Frontal cortex (tissue), 4 donors: ENCODE results near the gene CDK8. TPM values are rescaled to one million over a fixed set of nuclear protein-coding genes. Genes with fewer than 3 reads are reported as not detected.

Experiments
- DNase-seq, 2 donors: peaks; one replicate each; pipeline ENCODE4 v3.0.0; 2012; ENCODE audit warnings: low spot score in 2 of 2
- FAIRE-seq: peaks from 2 replicates; lab custom pipeline; 2012; peaks lifted over from hg19 to GRCh38; lab: Jason Lieb, UNC
- total RNA-seq: library from RNA; depleted of rRNA; stranded (reverse); fragments of >200 nt; gene quantifications from one replicate; pipeline ENCODE4 v1.2.3, GENCODE V29; 2014
- donor health status: control.
- donor health status: control.
- donor health status: control.

Gene CDK8
- total RNA-seq, 1 donor from 2014 or later = 59.9 TPM

GRCh38 chr13:26376430-26376829, 122.5 kb downstream of the CDK8 start:
- FAIRE-seq (no peak), DNase-seq (no peak)

GRCh38 chr13:26377038-26377437, 123.1 kb downstream of the CDK8 start:
- no peak for FAIRE-seq
- DNase-seq = no peak

GRCh38 chr13:26378116-26378515, 124.2 kb downstream of the CDK8 start:
- DNase-seq (no peak), FAIRE-seq (no peak)

DNA sequence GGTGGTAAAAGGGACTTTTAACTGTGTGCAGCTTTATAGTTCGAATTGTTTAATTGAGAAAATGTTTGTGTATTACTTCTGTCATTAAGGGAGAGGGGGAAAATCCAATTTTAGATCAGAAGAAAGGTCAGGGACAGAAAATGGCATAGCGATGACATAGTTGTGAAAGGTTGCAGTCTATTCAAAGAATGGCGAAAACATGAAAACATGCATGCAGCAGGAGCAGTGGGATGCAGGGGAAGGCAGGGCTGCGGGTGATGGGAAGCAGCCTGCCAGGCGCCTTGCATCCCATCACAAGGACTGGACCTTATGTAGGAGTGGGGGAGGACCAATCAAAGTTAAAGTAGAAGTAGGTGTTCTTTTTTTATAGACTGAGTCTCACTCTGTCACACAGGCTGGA, 125.9 kb downstream of the CDK8 start:
- DNase-seq = no peak
- FAIRE-seq = no peak

DNA sequence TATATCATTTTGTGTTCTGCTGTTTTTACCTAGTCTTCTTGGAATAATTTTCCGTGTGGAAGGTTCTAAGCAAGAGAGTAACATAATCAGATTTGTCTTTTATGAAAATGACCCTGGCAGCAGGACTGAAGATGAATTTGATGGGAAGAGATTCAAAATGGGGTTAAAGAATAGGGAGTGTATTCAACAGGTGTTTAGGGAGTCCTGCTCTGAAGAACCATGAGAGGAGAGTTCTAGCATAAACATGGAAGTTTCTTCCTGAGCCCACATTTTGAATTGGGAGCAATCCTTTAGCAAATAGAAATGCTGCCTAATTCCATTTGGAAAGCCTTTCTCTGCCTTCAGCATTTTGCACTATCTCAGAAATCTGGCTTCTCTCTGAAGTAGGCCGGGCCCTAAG, 127.0 kb downstream of the CDK8 start:
- FAIRE-seq (no peak), DNase-seq (no peak)

DNA sequence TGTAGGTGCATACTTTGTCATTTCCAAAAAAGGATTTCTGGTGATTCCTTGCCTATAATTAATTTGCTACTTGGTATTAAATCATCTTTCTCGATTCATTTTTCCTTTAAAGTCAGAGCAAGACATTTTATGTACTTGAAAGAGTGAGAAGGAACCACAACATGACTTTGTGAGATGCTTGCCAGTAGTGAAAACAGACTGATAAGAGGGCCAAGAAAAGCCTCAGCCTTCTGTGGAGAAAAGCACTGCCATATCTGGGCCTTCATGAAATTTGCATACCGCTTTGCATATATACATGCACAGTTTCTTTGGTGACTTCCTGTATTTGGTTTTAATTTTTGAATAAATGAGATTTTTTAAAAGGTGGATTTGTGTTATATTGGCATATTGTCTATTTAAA, 128.4 kb downstream of the CDK8 start:
- no peak for FAIRE-seq
- DNase-seq = no peak

DNA sequence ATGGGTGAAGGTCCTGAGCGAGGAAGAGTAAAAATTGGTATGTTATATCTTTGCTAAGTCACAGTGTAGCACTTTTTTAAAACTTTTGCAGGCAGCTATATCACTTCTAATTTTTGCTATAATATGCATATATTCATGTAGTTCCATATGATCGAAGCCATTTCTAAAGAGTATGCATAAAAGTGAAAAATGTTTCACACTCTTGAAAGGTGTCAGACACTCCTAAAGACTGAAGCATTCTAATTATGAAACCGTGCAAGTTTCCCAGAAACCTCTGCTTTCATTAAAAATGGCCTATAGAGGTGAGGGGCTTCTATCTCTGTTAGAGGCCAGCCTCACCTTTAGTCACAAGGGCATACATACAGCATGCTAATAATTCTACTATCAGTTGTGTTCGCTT, 128.9 kb downstream of the CDK8 start:
- FAIRE-seq (no peak), DNase-seq (no peak)

GRCh38 chr13:26384587-26384986, 130.7 kb downstream of the CDK8 start:
- DNase-seq (no peak), FAIRE-seq (no peak)

DNA sequence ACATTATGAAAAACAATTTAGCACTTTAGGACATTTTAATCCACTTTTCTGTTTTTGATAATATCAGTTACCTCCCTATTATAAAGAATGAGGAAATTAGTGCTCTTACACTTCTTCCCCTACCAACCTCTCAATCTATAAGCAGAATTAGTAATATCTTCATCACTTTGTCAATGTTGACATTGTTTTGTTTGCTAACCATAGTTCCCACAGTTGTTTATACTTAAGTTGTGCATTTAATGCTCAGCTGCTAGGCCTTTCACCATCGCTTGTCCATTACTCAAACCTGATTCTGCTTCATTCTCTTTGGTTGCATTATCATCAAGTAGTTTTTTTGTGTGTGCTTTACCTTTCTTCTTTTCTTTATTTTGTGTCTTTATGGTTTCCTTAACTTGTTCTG, 132.1 kb downstream of the CDK8 start:
- DNase-seq (no peak), FAIRE-seq (no peak)

DNA sequence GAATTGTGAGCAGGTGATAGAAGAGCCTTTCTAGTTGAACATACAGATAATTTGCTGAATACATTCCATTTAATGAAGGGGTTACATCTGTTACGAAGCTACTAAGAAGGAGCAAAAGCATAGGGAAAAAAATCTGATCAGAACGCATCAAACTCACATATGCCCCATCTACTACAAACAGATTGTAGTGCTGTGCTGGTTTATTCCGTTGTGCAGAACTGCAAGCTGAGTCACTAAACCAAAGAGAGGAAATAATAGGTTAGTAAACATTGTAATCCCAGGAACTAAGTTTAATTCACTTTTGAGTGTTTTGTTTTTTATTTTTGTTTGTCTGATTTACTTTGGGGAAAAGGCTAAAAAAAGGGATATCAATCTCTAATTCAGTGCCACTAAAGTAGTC, 136.3 kb downstream of the CDK8 start:
- no peak for DNase-seq

DNA sequence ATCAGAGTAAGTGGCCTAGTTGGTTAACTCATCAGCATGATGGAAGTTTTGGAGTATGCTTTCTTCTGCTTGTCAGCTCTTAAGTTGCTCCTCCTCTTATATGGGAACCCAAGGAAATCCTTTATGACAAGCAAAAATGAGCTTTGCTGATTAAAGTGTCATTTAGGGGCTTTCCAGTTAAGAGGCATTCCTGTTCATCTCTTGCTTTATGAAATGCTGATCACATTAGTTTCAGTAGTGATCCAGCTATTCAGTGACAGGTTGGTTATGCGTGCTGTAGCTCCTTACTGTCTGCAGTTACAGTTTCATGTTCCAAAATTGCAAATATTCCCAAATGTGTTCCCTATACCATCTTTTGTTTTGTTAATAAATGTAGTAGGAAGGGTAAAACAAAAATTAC, 146.6 kb downstream of the CDK8 start:
- FAIRE-seq (no peak), DNase-seq (no peak)

More for the DNA sequence above, 136.3 kb downstream of the CDK8 start:
- no peak for FAIRE-seq

DNA sequence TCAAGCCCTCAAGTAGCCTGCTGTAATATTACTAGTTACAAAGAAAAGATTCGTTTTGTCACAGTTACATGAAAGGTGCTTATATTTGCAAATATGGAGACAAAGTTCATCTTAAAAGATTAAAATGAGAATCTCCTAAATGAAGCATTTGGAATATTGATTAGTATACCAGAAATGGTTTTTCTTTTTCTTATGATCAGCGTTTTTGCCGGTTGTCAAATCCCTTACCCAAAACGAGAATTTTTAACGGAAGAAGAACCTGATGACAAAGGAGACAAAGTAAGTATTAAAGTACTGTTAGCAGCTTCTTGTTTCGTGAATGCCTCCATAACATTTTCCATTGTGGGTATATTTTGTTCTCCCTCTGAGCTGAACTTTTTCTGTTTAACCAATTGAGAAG, 147.1 kb downstream of the CDK8 start:
- DNase-seq = no peak
- no peak for FAIRE-seq

DNA sequence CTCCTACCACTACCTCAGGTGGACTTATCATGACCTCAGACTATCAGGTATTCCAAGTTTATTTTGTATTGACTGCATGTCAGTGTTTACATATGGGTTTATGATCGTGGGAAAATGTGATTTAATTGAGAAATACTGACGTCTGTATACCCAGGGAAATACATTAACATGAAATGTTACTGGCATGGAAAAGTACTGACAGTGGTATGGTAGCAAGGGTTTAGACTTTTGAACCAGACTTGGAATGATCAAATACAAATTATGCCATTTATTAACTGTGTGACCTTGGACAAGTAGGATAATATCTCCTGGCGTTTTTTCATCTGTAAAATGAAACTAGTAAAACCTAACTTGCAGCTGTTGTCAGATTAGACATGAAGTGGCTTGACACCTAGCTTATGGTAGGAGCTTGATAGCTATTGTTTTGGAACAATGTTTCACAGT, 147.7 kb downstream of the CDK8 start:
- no peak for FAIRE-seq

GRCh38 chr13:26406791-26407190, 152.9 kb downstream of the CDK8 start:
- DNase-seq = no peak
- no peak for FAIRE-seq

More for the DNA sequence above, 147.7 kb downstream of the CDK8 start:
- no peak for DNase-seq

DNA sequence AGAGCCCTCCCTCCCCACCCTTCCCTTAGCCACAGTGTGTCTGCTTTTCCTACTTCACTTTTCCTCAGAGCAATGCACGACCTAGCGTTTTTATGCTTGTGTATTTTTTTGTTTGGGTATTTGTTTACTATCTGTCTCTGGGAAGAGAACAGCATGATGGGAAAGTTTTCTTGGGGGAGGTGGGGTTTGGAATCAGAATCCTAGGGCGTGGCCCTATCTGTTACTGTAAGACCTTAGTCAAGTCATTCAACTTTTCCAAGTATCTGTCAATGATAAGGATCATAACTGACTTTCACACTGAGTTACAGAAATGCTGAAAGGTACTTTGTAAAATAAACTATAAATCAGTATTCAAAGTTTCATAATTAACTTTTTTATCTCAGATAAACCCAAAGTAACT, 157.3 kb downstream of the CDK8 start:
- DNase-seq = no peak
- FAIRE-seq = no peak

DNA sequence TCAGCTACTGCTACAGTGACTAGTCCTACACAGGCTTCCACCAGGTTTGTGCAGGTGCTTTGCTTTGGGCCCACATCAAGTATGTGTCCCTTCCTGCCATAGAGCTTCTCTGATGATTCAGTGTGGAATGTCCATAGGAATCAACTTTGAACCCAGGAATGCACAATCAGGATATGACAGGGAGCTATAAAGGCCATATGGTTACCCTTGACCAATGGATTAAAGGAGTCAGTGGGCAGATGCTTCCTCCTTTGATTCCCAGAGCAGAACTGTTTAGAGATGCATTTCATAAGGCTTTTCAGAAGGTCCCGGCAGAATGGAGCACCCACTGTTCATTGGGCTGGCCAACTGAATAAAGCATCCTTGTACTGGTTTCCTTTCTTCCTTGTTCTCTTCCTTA, 158.3 kb downstream of the CDK8 start:
- FAIRE-seq (no peak), DNase-seq (no peak)

DNA sequence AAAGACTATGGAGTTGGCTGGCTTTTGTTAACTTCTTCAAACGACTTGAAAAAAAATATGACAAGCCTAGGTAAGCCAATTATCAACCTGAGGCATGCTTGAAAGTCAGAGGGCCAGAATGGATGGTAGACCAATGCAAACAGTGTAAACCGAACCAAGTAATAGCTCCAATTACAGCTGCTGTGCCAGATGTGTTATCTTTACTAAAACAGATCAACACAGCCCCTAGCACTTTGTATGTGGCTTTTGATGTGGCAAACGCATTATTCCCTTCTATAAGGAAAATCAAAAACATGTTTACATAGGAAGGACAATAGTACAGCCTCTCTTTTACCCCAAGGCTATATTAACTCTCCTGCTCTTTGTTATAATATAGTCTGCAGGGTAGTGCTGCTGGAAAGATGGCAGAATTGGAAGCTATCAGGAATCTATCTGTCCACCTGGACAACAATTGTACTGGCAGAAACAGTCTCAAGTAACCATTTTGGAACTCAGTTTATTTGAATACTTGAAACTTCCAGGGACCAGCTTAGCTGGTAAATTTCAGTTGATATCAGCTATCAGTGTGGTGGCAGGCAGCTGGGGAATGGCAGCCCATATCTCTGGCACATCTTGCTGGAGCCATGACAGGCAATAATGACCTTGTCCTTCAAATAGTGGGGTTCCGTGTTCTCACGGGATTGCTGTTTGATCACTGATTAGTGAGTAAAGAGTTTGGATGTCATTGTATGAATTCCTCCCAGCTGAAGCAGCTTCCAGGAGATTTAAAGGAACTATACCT, 159.2 kb downstream of the CDK8 start:
- DNase-seq (no peak), FAIRE-seq (no peak)

DNA sequence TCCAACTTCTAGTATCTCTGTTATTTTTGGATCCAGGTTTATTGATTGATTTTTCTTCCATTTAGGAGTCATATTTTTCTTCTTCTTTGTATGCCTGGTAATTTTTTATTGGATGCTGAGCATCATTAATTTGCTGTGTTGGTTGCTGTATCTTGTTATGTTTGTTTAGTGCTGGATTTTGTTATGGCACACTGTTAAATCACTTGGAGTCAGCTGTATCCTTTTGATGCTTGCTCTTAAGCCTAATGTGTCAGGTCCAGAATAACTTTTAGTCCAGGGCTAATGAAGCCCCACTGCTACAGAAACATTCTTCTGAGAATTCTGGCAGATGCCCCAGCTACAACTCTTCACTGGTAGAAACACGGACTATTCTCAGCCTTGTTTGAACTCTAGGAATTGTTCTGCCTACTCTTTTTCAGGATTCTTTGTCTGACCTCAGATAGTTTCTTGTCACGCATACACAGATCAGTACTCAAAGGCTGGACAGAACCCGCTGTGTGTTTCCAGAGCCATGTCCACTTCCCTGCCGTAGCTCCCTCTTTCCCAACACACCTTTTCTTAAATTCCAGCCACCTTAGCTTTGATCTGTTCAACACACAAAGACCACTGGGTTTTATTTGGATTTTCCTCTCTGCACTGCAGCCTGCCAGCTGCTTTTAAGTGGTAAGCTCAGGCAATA, 166.5 kb downstream of the CDK8 start:
- DNase-seq (no peak), FAIRE-seq (no peak)

- no peak for DNase-seq
- FAIRE-seq = no peak
These were observed 168.1 kb downstream of the CDK8 start for GRCh38 chr13:26422036-26422435.

DNA sequence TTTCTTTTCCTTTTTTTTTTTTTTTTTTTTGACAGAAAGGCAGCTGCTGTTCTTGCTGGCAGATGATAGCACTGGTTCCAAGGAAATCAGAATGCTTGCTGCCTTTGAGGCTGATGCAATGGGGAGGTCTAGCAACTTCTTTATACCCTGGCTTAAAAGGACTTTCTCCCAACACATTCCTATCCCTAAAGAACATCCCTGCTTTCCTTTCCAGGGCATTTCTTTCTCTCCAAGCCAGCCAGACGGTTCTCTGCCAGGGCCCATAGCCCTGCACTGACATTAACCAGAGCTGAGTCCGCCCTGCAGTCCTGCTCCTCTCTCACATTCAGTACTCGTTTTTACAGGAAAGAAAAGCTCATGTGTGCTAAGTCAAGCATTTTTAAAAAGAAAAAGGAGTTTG, 169.7 kb downstream of the CDK8 start:
- no peak for DNase-seq
- no peak for FAIRE-seq

- FAIRE-seq = no peak
- DNase-seq = no peak
These were observed 170.3 kb downstream of the CDK8 start for GRCh38 chr13:26424181-26424580.
